HS-5 (cell line): Measurements from ENCODE around the gene OR8A1.
"Not testable (repeated sequence)": the region's sequence is repeated elsewhere in the genome, so short reads cannot be mapped to it uniquely, and the experiment has no call there.

ENCODE experiments used
- DNase-seq: peaks from one replicate; pipeline ENCODE4 v3.0.0-alpha.2; 2012; ENCODE audit warnings: low read depth

OR8A1 gene

GRCh38 chr11:124595302-124595701, 25.5 kb downstream of the OR8A1 start:
- no peak for DNase-seq

- DNase-seq = no peak
Observed at GRCh38 chr11:124597626-124598025, 27.8 kb downstream of the OR8A1 start.

GRCh38 chr11:124600621-124601320, 31.0 kb downstream of the OR8A1 start:
- DNase-seq = no peak

GRCh38 chr11:124602193-124602592, 32.4 kb downstream of the OR8A1 start:
- DNase-seq = peak; percentile 76

- not testable (repeated sequence) for DNase-seq
Observed at GRCh38 chr11:124602723-124603122, 32.9 kb downstream of the OR8A1 start.

GRCh38 chr11:124605719-124606118, 35.9 kb downstream of the OR8A1 start:
- no peak for DNase-seq

GRCh38 chr11:124608147-124608546, 38.4 kb downstream of the OR8A1 start:
- DNase-seq = peak; percentile 36

- DNase-seq = no peak
Observed at GRCh38 chr11:124610295-124610694, 40.5 kb downstream of the OR8A1 start.

- no peak for DNase-seq
Observed at GRCh38 chr11:124611064-124611463, 41.3 kb downstream of the OR8A1 start, which contains the start of gene PANX3. PANX3 (plus strand) TSS chr11:124611428; CDS start chr11:124611557, 129 bp downstream.

- no peak for DNase-seq
Observed at GRCh38 chr11:124612045-124612444, 42.2 kb downstream of the OR8A1 start.

- no peak for DNase-seq
Observed at GRCh38 chr11:124612567-124613246, 42.9 kb downstream of the OR8A1 start.

- no peak for DNase-seq
Observed at GRCh38 chr11:124618863-124619262, 49.1 kb downstream of the OR8A1 start.
